Left ventricle myocardium inferior (tissue), 1 donor: Measurements from ENCODE around the gene LRCH3. TPM values are rescaled to one million over a fixed set of nuclear protein-coding genes. Genes with fewer than 3 reads are reported as not detected.

Experiments
- DNase-seq: peaks from one replicate; pipeline ENCODE4 v3.0.0-alpha.2; 2020
- H3K27ac ChIP-seq: fragments of 200-600 bp; replicated peaks from 2 replicates; pipeline ENCODE4 v1.8.0; 2021
- H3K27me3 ChIP-seq: fragments of 200-600 bp; 2 replicates; pipeline ENCODE4 v1.8.0; 2021; ENCODE audit warnings: low read depth
- H3K36me3 ChIP-seq: fragments of 200-600 bp; 2 replicates; pipeline ENCODE4 v1.8.0; 2021
- H3K4me1 ChIP-seq: fragments of 200-600 bp; 2 replicates; pipeline ENCODE4 v1.8.0; 2021
- H3K4me3 ChIP-seq: fragments of 200-600 bp; 2 replicates; pipeline ENCODE4 v1.8.0; 2021; ENCODE audit warnings: mild to moderate bottlenecking, moderate library complexity
- H3K9me3 ChIP-seq: fragments of 200-600 bp; replicated peaks from 2 replicates; pipeline ENCODE4 v1.8.0; 2021
- intact Hi-C: fragments of 100-400 bp; cut with micrococcal nuclease; formaldehyde crosslinking; loops from one replicate; pipeline ENCODE4 v1.11.0; 2022
- total RNA-seq: library from RNA; stranded (reverse); fragmentation: NEBNext Ultra II Directional; extraction: Animal tissue kit (Norgen Biotek cat#: 25700); gene quantifications from one replicate; pipeline ENCODE4 v1.2.1, GENCODE V29; 2021
- TF ChIP-seq, protein P1 (sequence below): fragments of 200-600 bp; IDR thresholded peaks from 2 replicates; pipeline ENCODE4 v1.8.0; 2021; ENCODE audit warnings: antibody characterized with exemption, mild to moderate bottlenecking, borderline replicate concordance
- donor health status: DM: no; HTN: yes; CAD: no; lungs with severe emphysema.

Gene LRCH3
- total RNA-seq, 1 donor from 2014 or later = 25.8 TPM

DNA sequence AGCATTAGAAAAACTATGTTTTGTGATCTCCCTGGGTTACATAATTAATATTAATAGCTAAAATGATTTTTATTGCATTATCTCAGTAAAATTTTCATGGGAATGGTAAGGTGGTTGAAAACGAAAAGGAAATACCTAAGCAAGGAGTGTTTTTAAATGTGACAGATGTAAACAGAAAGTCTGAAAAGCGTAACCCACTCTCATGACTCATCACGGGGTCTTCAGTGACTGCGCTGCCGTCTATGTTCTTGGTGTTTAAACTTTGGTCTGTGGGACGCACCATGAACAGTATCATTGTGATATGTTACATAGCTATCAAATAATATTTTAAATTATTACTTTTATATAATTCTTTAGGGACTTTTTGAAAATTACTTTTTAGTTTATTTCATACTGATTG, 19.8 kb downstream of the LRCH3 start:
- peak overlapping the region; percentile 41 for H3K27ac ChIP-seq
- intact Hi-C loops = no loop called here
- H3K27me3 ChIP-seq = no peaks in the 10 kb centered on the region
- DNase-seq = no peak
- no peaks in the 10 kb centered on the region for H3K9me3 ChIP-seq
- H3K4me1 ChIP-seq = peaks cover 48% of the 10 kb centered on the region
- H3K4me3 ChIP-seq = no peak overlapping the region
- TF ChIP-seq, protein P1, sequence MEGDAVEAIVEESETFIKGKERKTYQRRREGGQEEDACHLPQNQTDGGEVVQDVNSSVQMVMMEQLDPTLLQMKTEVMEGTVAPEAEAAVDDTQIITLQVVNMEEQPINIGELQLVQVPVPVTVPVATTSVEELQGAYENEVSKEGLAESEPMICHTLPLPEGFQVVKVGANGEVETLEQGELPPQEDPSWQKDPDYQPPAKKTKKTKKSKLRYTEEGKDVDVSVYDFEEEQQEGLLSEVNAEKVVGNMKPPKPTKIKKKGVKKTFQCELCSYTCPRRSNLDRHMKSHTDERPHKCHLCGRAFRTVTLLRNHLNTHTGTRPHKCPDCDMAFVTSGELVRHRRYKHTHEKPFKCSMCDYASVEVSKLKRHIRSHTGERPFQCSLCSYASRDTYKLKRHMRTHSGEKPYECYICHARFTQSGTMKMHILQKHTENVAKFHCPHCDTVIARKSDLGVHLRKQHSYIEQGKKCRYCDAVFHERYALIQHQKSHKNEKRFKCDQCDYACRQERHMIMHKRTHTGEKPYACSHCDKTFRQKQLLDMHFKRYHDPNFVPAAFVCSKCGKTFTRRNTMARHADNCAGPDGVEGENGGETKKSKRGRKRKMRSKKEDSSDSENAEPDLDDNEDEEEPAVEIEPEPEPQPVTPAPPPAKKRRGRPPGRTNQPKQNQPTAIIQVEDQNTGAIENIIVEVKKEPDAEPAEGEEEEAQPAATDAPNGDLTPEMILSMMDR = no peak
- H3K36me3 ChIP-seq = no peaks in the 10 kb centered on the region

DNA sequence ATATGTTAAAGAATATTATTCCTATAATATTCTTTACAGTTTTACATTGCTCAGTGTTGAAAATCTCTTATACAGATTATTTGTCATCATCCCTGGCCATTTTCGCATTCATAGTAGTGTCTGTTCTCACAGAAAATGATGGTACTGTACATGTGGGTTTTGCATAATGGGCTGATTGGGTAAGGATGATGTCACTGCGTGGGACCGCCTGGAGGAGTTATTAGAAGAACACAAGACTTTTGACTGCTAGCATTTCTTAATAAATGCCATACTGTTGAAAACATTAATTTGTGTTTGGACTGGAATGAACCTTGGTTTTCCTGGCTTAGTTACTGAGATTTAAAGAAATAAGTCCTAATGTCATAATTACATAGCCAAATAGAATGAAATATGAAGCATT, 20.3 kb downstream of the LRCH3 start:
- H3K4me1 ChIP-seq = peaks cover 48% of the 10 kb centered on the region
- peak; percentile 30 for DNase-seq
- intact Hi-C loops = no loop called here

DNA sequence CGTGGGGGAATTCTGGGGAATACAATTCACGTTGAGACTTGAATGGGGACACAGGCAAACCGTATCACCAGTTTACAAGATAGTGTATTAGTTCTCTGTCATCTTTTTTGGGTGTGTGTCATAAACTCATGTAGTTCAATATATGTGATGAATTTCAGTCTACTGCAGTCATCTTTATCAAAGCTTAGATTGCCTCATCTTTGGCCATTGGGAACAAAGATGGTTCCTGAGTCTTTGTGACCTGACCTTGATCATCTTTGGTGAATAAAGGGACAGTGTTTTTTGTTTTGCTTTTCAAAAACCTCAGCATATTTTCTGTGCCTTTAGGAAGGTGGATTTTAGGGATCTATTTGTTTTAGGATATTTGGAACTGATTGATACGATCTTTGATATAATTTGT, 23.3 kb downstream of the LRCH3 start:
- H3K27ac ChIP-seq = no peak overlapping the region
- peaks cover 29% of the 10 kb centered on the region for H3K4me1 ChIP-seq
- DNase-seq = no peak
- H3K4me3 ChIP-seq = no peak overlapping the region
- peaks cover 4% of the 10 kb centered on the region for H3K36me3 ChIP-seq
- no peaks in the 10 kb centered on the region for H3K9me3 ChIP-seq
- H3K27me3 ChIP-seq = no peaks in the 10 kb centered on the region
- TF ChIP-seq, protein P1 = no peak
- intact Hi-C loops = no loop called here

More for the DNA sequence above, 20.3 kb downstream of the LRCH3 start:
- peak overlapping the region; percentile 41 for H3K27ac ChIP-seq
- peaks cover 2% of the 10 kb centered on the region for H3K36me3 ChIP-seq
- TF ChIP-seq, protein P1 = no peak
- no peak overlapping the region for H3K4me3 ChIP-seq
- H3K27me3 ChIP-seq = no peaks in the 10 kb centered on the region
- H3K9me3 ChIP-seq = no peaks in the 10 kb centered on the region

DNA sequence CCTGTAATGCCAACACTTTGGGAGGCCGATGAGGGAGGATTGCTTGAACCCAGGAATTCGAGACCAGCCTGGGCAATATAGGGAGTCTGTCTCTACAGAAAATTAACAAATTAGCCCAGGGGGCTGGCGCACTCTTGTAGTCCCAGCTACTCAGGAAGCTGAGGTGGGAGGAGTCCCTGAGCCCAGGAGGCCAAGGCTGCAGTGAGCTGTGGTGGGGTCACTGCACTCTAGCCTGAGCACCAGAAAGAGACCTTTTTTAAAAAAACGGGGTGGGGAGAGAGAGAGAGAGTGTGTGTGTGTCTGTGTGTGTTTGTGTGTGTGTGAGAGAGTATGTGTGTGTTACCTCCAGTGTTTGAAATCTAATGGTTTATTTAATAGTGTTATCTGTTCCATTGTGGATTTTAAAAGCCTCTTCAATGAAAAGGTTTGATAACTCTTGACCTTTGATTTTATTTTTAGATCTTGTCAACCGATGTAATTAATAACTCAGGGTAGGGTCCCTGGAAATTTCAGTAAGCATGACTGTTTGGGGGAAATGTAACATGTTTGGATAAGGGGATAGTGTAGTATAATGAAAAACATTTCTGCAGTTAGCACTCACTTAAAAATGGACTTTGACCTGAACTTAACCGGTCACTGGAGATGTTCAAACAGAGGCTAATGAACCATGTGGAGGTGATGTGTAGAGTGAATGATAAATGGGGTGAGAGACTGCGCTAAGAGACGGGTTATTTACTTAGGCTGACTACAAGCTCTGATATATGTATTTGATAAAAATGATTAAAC, 29.7 kb downstream of the LRCH3 start:
- no peaks in the 10 kb centered on the region for H3K27me3 ChIP-seq
- no peaks in the 10 kb centered on the region for H3K9me3 ChIP-seq
- TF ChIP-seq, protein P1 = no peak
- DNase-seq = no peak
- H3K27ac ChIP-seq = no peak overlapping the region
- peaks cover 34% of the 10 kb centered on the region for H3K36me3 ChIP-seq
- intact Hi-C loops = no loop called here
- peaks cover 10% of the 10 kb centered on the region for H3K4me1 ChIP-seq
- H3K4me3 ChIP-seq = no peak overlapping the region

DNA sequence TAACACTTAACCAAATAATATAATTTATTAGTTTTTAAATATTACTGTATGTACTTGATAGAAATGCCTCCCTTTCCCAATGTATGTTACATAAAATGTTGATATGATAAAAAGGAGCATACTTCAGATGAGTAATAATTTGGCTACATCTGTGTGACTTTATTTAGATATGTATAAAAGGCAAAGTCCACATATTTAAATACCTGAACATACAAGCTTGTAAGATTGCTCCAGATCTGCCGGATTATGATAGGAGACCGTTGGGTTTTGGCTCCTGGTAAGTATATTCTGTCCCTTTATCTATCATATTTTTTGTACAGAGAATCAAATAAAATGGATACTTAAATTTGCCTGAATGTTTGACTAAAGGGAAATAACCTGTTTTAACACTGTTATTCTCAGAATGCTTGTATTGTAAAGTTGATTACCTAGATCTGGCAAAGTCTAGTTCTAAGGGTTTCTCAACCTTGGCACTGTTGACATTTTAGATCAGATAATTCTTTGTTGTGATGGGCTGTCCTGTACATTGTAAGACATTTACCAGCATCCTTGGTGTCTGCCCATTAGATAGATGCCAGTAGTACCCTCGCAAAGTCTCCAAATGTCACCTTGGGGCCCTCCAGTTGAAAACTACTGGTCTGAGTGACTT, 38.5 kb downstream of the LRCH3 start:
- Histone ChIP-seq H3K4me1 (no peaks in the 10 kb centered on the region), H3K4me3 (no peak overlapping the region), H3K9me3 (no peaks in the 10 kb centered on the region), H3K36me3 (peaks cover 84% of the 10 kb centered on the region), H3K27ac (no peak overlapping the region), H3K27me3 (no peaks in the 10 kb centered on the region)
- no peak for DNase-seq
- TF ChIP-seq, protein P1 = no peak
- intact Hi-C loops = no loop called here
